ENCODE results near the gene SUFU. TPM values are rescaled to one million over a fixed set of nuclear protein-coding genes. Genes with fewer than 3 reads are reported as not detected.

SUFU gene
- total and polyA plus RNA-seq, 2 of the 4 experiments (the other 2 are of a cell fraction), result 2.2 to 11.0 TPM

DNA sequence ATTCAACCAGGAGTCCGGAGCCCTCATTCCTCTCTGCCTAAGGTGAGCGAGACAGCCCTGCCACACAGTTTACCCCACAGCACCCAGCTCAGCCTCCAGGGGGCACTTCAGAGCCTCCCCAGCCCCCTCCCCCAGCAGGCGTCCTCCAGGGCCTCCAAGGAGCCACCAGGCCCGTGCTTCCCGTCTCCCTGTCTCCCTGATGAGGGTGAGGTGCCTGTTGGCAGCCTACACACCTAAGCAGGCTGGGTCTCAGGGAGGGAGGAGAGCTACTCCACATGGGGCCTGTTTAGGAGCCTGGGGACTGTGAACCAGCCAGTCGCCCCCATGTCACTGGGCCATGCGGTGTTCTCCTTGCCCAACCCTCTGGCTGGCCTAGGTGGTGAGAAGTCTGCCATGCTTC is 111.6 kb downstream of the SUFU start:
- no peak overlapping the region for H3K14ac ChIP-seq (replicated peaks; ENCODE audit: low read depth, low read length)
- no peak overlapping the region for H3K4me3 ChIP-seq (ENCODE audit: insufficient read depth, low read depth, low read length)
- peaks cover 23% of the 10 kb centered on the region for H3K4me1 ChIP-seq (ENCODE audit: control insufficient read depth, insufficient read depth, low read length)
- H3K27me3 ChIP-seq (ENCODE audit: control insufficient read depth, insufficient read depth, low read length), result no peaks in the 10 kb centered on the region
- H3K4ac ChIP-seq (ENCODE audit: low read depth, low read length), result peak overlapping the region; percentile 56; the same call in 1 of the 2 replicates
- POLR2A ChIA-PET (ENCODE audit: unreplicated experiment), result no interaction called here
- no peak overlapping the region for H4K8ac ChIP-seq (ENCODE audit: low read depth in 2 of 2, low read length in 2 of 2)
- in situ Hi-C loops (cut with MboI; ENCODE audit: low sequenced_read_pairs) (no loop called here), intact Hi-C loops (cut with micrococcal nuclease) (no loop called here), dilution Hi-C loops (cut with HindIII; ENCODE audit: low sequenced_read_pairs, unreplicated experiment) (no loop called here)
- no peak overlapping the region for H3K56ac ChIP-seq (ENCODE audit: extremely low read depth, insufficient read depth, low read length)
- no peak overlapping the region for H3K18ac ChIP-seq (ENCODE audit: low read depth, low read length)
- H3K36me3 ChIP-seq (ENCODE audit: control insufficient read depth, insufficient read depth, low read length), result peaks cover 34% of the 10 kb centered on the region
- no peak overlapping the region for H2AFZ ChIP-seq (replicated peaks; ENCODE audit: low read length, poor library complexity)
- no peak overlapping the region; the same call in 1 of the 2 replicates for H2BK120ac ChIP-seq (ENCODE audit: low read depth, low read length)
- H3K23ac ChIP-seq (ENCODE audit: low read depth, low read length), result no peak overlapping the region
- CTCF ChIA-PET, result interaction anchor here (0.8 to 1.4 kb wide), 2 partner anchors 9 to 15 kb away, joined by 3 to 4 read pairs; no protein-coding TSS in a partner anchor
- ATAC-seq (ENCODE audit: low read depth), result 0 out of 2 replicates have a peak, but pooled peaks have one; percentile 16
- H2AK9ac ChIP-seq (replicated peaks; ENCODE audit: low read depth, low read length, poor library complexity), result peak overlapping the region; percentile 63
- WGBS, 2 experiments (ENCODE audit: extremely low coverage in 2 of 2, insufficient read length in 1 of 2), result 100% methylated on average over 3 of the region's 7 CpGs; no CpG with 5 or more reads in 1 of the 2 experiments
- no peaks in the 10 kb centered on the region for H4K20me1 ChIP-seq (ENCODE audit: insufficient read depth, low read length)
- no peak overlapping the region for H4K5ac ChIP-seq (ENCODE audit: low read depth, low read length)
- no peak overlapping the region for H3K4me2 ChIP-seq (ENCODE audit: low read depth, low read length)
- no peak overlapping the region for H3K27ac ChIP-seq (ENCODE audit: insufficient read depth, low read length)
- peaks cover 22% of the 10 kb centered on the region for H3K9me1 ChIP-seq (ENCODE audit: insufficient read depth, low read length)
- no peaks in the 10 kb centered on the region for H3K9me3 ChIP-seq (ENCODE audit: control insufficient read depth, insufficient read depth, low read length)
- no TSS peak for BruUV-seq (replicated peaks)
- no peak overlapping the region for H4K91ac ChIP-seq (ENCODE audit: insufficient read depth, low read depth, low read length)
- TF ChIP-seq RAD21 (IDR thresholded peaks at IDR 0.05; ENCODE audit: low read length) (peak; percentile 41), NFE2L2 (IDR thresholded peaks at IDR 0.05; ENCODE audit: low read depth, low read length) (no peak), SMC3 (IDR thresholded peaks at IDR 0.05; ENCODE audit: low read depth, low read length) (peak; percentile 39), CHD1 (IDR thresholded peaks at IDR 0.05; ENCODE audit: low read depth, low read length) (no peak)
- TF ChIP-seq, protein P1, sequence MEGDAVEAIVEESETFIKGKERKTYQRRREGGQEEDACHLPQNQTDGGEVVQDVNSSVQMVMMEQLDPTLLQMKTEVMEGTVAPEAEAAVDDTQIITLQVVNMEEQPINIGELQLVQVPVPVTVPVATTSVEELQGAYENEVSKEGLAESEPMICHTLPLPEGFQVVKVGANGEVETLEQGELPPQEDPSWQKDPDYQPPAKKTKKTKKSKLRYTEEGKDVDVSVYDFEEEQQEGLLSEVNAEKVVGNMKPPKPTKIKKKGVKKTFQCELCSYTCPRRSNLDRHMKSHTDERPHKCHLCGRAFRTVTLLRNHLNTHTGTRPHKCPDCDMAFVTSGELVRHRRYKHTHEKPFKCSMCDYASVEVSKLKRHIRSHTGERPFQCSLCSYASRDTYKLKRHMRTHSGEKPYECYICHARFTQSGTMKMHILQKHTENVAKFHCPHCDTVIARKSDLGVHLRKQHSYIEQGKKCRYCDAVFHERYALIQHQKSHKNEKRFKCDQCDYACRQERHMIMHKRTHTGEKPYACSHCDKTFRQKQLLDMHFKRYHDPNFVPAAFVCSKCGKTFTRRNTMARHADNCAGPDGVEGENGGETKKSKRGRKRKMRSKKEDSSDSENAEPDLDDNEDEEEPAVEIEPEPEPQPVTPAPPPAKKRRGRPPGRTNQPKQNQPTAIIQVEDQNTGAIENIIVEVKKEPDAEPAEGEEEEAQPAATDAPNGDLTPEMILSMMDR (conservative IDR thresholded peaks at IDR 0.05; ENCODE audit: low read depth, low read length), result peak; percentile 34
- H3K79me1 ChIP-seq (ENCODE audit: low read depth in 1 of 2, low read length in 2 of 2), result peaks cover 0 to 22% of the 10 kb centered on the region in 2 experiments; a peak in 1 of 4 replicates
- no peak for DNase-seq
- no peak overlapping the region for H2BK20ac ChIP-seq (ENCODE audit: low read depth, low read length)
- H3K9ac ChIP-seq (ENCODE audit: low read depth, low read length), result no peak overlapping the region
- no peak overlapping the region for H2AK5ac ChIP-seq (ENCODE audit: low read depth, low read length)
- no peak overlapping the region for H2BK5ac ChIP-seq (ENCODE audit: low read depth, low read length, poor library complexity, severe bottlenecking)
- no peak overlapping the region for H2BK15ac ChIP-seq (ENCODE audit: low read depth, low read length)

Measured in IMR-90 (cell line).